Lung (tissue), 12 donors: ENCODE measurements around the gene UTS2R. TPM values are rescaled to one million over a fixed set of nuclear protein-coding genes. Genes with fewer than 3 reads are reported as not detected.

Experiments
- ATAC-seq: fragments of 200-7000 bp; cut with Tn5 transposase; one replicate; pipeline ENCODE4 v1.9.1; 2020; ENCODE audit warnings: moderate number of reproducible peaks; ENCODE audit not compliant: insufficient read depth, low FRiP score
- DNase-seq, 3 donors: peaks; one replicate each; pipeline ENCODE4 v3.0.0-alpha.2; 2013 to 2017
- H3K27ac ChIP-seq, 2 donors: one replicate each; pipeline ENCODE4 v1.5.1; 2013; ENCODE audit warnings: mild to moderate bottlenecking in 2 of 2, moderate library complexity in 2 of 2, control low read depth in 1 of 2, inconsistent platforms in 1 of 2, low read depth in 1 of 2, low read length in 1 of 2
- H3K27me3 ChIP-seq, 3 donors: one replicate each; pipeline ENCODE4 v1.5.1; 2013; ENCODE audit warnings: low read length in 2 of 3; ENCODE audit not compliant: control insufficient read depth in 3 of 3, insufficient read depth in 3 of 3
- H3K36me3 ChIP-seq, 4 donors: one replicate each; pipeline ENCODE4 v1.5.1; 2013; ENCODE audit warnings: low read length in 4 of 4, mild to moderate bottlenecking in 1 of 4, moderate library complexity in 1 of 4; ENCODE audit not compliant: control insufficient read depth in 4 of 4, insufficient read depth in 4 of 4
- H3K4me1 ChIP-seq, 5 donors: one replicate each; pipeline ENCODE4 v1.5.1; 2013; ENCODE audit warnings: low read length in 5 of 5, mild to moderate bottlenecking in 2 of 5, moderate library complexity in 1 of 5; ENCODE audit not compliant: control insufficient read depth in 5 of 5, insufficient read depth in 5 of 5
- H3K4me3 ChIP-seq: one replicate; pipeline ENCODE4 v1.5.1; 2013; ENCODE audit warnings: mild to moderate bottlenecking, control low read depth, moderate library complexity
- H3K9ac ChIP-seq, 2 donors: one replicate each; pipeline ENCODE4 v1.5.1; 2013; ENCODE audit warnings: low read length in 2 of 2, control low read depth in 1 of 2; ENCODE audit not compliant: insufficient read depth in 1 of 2
- H3K9me3 ChIP-seq, 4 donors: one replicate each; pipeline ENCODE4 v1.5.1; 2013; ENCODE audit warnings: low read length in 3 of 4, mild to moderate bottlenecking in 1 of 4, moderate library complexity in 1 of 4; ENCODE audit not compliant: control insufficient read depth in 4 of 4, insufficient read depth in 3 of 4
- CTCF ChIP-seq: IDR thresholded peaks from 2 replicates; pipeline ENCODE4 v1.5.1; 2012; ENCODE audit warnings: mild to moderate bottlenecking; ENCODE audit errors: control extremely low read depth, extremely low read depth
- WGBS, 2 donors: extraction: QIAGEN DNeasy Blood & Tissue Kit; methylation state at CpG; one replicate each; pipeline ENCODE4 v1.1.7; 2013; 5-methylcytosine and 5-hydroxymethylcytosine counted together
- polyA plus RNA-seq, 2 donors: library from polyadenylated mRNA; stranded (reverse); fragments of 200-250 nt; gene quantifications; one replicate each; pipeline ENCODE4 v1.2.1, GENCODE V29; 2013
- total RNA-seq, 2 donors: library from RNA; depleted of rRNA in 1 of 2; stranded (reverse); fragments of >200 nt in 1 of 2; gene quantifications; one replicate each; pipeline ENCODE4 v1.2.1, GENCODE V29; 2014 to 2021
- donor health status: control.
- donor health status: control.
- donor health status: Bipolar disorder and iron deficiency.
- donor health status: healthy.
- donor health status: DM: yes; HTN: yes; CAD: no.

The UTS2R gene
- total and polyA plus RNA-seq, 4 donors: 0.17 TPM; not detected in 3

DNA sequence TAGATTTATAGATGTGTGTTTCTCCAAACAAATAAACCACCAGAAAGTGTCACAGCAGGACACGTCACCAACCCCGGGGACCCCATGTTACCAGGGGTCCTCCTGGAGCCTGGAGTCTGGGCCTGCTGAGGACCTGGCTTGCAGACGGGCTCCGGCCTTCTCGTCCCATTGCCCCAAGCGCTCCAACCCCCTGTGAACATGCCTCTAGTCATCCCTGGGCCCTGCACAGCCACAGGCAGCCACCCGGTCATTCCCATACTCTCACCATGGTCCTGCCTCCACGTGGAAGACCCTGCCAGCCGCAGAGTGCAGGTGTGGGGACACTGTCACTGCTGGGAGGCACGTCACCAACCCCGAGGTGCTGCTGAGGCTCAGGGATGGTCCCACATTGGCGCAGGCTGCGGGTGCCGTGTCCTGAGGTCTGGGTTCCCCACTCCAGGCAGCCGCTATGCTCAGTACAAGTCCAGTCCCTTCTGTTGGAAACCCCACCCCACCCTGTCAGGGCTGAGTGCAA is 42.5 kb upstream of the UTS2R start:
- no peaks in the 10 kb centered on the region for H3K9me3 ChIP-seq
- H3K4me3 ChIP-seq: no peak overlapping the region
- peaks cover 0 to 18% (median 4%) of the 10 kb centered on the region in 3 donors for H3K27me3 ChIP-seq
- peaks cover 0 to 29% (median 15%) of the 10 kb centered on the region in 5 donors for H3K4me1 ChIP-seq
- 90 to 92% methylated on average over 15 of the region's 15 CpGs for WGBS, 2 donors
- DNase-seq: no peak
- H3K27ac ChIP-seq: no peak overlapping the region
- TF ChIP-seq CTCF: no peak
- no peak overlapping the region for H3K9ac ChIP-seq
- peaks cover 0 to 4% (median 0%) of the 10 kb centered on the region in 4 donors for H3K36me3 ChIP-seq
- no peak for ATAC-seq

GRCh38 chr17:82329683-82330321 is 41.8 kb upstream of the UTS2R start:
- Histone ChIP-seq H3K4me3 (no peak overlapping the region), H3K9me3 (no peaks in the 10 kb centered on the region), H3K36me3 (peaks cover 0 to 4% (median 0%) of the 10 kb centered on the region in 4 donors), H3K27ac (no peak overlapping the region), H3K4me1 (peaks cover 0 to 33% (median 20%) of the 10 kb centered on the region in 5 donors), H3K27me3 (peaks cover 0 to 22% (median 4%) of the 10 kb centered on the region in 3 donors), H3K9ac (peak overlapping the region in 1 of 2 donors; percentile 11)
- no peak for TF ChIP-seq CTCF
- WGBS, 2 donors: 76 to 81% methylated on average over 18 to 19 of the region's 19 CpGs
- no peak for ATAC-seq
- DNase-seq: no peak

DNA sequence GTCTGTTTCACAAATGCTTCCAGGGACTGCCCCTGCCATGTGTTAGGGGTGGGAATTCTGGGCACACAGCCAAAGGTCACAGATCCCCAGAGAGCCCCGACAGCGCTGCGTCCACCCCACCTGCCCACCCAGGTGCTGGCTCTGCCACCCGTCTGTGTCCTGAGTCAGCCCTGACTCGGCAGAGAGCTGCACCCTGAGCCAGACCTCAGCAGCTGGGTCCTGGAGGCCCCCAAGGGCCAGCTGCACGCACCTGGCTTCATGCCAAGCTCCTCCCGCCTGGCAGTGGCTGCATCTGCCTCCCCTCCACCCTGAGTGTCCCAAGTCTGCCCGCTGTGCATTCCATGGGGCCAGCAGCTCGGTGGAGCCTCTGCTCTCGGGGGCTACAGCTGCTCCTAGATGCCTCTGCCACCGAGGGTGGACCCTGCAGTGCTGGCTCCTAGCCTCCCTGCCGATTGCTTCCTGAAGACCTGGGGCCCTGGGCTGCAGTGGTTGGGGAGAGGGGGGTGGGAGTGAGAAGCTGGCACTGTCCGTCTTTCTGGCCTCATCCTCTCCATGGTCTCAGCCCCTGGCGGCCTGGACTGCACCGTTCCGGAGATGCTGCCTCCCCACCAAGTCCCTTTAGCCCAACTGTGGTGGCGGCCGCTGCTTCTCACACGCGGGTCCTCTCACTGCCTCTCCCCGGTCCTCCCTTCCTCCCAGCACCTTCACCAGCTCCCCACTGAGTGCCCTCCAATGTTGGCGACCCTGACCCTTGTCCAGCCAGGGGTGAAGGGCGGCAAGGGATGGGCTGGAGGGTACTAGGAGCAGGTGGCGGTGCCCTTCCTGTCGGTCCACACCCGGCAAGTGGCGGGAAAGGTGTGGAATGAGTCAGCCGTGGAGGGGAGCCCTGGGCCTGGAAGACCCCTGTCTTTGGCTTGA is 41.0 kb upstream of the UTS2R start:
- WGBS, 2 donors: 47 to 51% methylated on average over 23 to 28 of the region's 28 CpGs
- peak; percentile 84 to 89 (median 88) for DNase-seq

More for the DNA sequence above, 41.0 kb upstream of the UTS2R start:
- Histone ChIP-seq H3K4me3 (no peak overlapping the region), H3K27ac (no peak overlapping the region), H3K9me3 (no peaks in the 10 kb centered on the region), H3K27me3 (peaks cover 0 to 22% (median 4%) of the 10 kb centered on the region in 3 donors), H3K36me3 (peaks cover 0 to 3% (median 0%) of the 10 kb centered on the region in 4 donors), H3K9ac (peak overlapping the region in 1 of 2 donors; percentile 11), H3K4me1 (peaks cover 0 to 39% (median 20%) of the 10 kb centered on the region in 5 donors)
- no peak for ATAC-seq
- no peak for TF ChIP-seq CTCF
